Effector memory CD4-positive, alpha-beta T cell (primary cell): ENCODE measurements around the gene DRC3.
"Not testable (repeated sequence)": the region's sequence is repeated elsewhere in the genome, so short reads cannot be mapped to it uniquely, and the experiment has no call there.

Experiments
- DNase-seq, 3 donors: peaks; one replicate each; pipeline ENCODE4 v3.0.0-alpha.2; 2020
- H3K27ac ChIP-seq: 2 replicates; pipeline ENCODE4 v1.7.0; 2013; ENCODE audit warnings: mild to moderate bottlenecking, low read length, moderate library complexity; ENCODE audit not compliant: insufficient read depth, poor library complexity, severe bottlenecking
- H3K27me3 ChIP-seq: replicated peaks from 2 replicates; pipeline ENCODE4 v1.7.0; 2013; ENCODE audit warnings: mild to moderate bottlenecking, low read length; ENCODE audit not compliant: insufficient read depth, control insufficient read depth, poor library complexity, severe bottlenecking
- H3K36me3 ChIP-seq: 2 replicates; pipeline ENCODE4 v1.7.0; 2013; ENCODE audit warnings: mild to moderate bottlenecking, low read length, moderate library complexity; ENCODE audit not compliant: control insufficient read depth, insufficient read depth
- H3K4me1 ChIP-seq: 2 replicates; pipeline ENCODE4 v1.7.0; 2013; ENCODE audit warnings: low read length, mild to moderate bottlenecking; ENCODE audit not compliant: control insufficient read depth, insufficient read depth, poor library complexity, severe bottlenecking
- H3K4me3 ChIP-seq: 2 replicates; pipeline ENCODE4 v1.7.0; 2013; ENCODE audit warnings: low read length, low read depth, mild to moderate bottlenecking; ENCODE audit not compliant: insufficient read depth, poor library complexity, severe bottlenecking
- H3K9me3 ChIP-seq: 2 replicates; pipeline ENCODE4 v1.7.0; 2013; ENCODE audit warnings: mild to moderate bottlenecking, low read length, moderate library complexity; ENCODE audit not compliant: control insufficient read depth

The DRC3 gene

DNA sequence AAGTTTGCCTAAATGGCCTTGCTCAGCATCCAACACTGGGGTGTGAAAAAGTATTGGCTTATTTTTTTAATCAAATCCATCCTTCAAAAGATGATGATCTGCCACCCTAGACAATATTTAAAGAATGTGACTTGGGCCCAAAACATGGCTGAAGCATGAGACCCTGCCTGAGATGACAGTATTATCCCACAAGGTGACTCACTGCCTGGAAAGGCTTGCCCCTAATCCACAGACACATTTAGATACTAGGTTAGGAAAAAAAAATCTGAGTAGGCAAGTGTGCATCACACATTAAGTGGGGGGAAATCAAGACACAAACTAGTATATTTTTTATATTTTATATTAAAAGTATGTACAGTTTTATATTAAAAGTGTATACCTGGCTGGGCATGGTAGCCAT, 38.9 kb upstream of the DRC3 start:
- Histone ChIP-seq H3K4me1 (peaks cover 14% of the 10 kb centered on the region), H3K4me3 (no peak overlapping the region), H3K27ac (no peak overlapping the region), H3K9me3 (no peaks in the 10 kb centered on the region), H3K36me3 (no peaks in the 10 kb centered on the region), H3K27me3 (no peaks in the 10 kb centered on the region)
- DNase-seq: no peak

DNA sequence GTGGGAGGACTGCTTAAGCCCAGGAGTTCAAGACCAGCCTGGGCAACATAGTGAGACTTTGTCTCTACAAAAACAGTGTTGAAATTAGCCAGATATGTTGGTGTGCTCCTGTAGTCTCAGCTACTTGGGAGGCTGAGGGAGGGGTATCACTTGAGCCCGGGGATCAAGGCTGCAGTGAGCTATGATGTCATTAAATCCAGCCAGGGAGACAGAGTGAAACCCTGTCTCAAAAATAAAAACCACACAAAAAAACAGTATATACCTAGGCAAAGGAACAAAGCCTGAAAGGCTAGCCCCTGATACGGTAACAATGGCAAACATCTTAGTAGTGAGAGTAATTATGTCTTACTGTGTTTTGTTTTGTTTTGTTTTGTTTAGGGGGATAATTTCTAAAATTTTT, 38.4 kb upstream of the DRC3 start:
- no peak overlapping the region for H3K27ac ChIP-seq
- no peaks in the 10 kb centered on the region for H3K9me3 ChIP-seq
- peaks cover 14% of the 10 kb centered on the region for H3K4me1 ChIP-seq
- no peaks in the 10 kb centered on the region for H3K27me3 ChIP-seq
- no peak overlapping the region for H3K4me3 ChIP-seq
- DNase-seq: no peak
- H3K36me3 ChIP-seq: no peaks in the 10 kb centered on the region

DNA sequence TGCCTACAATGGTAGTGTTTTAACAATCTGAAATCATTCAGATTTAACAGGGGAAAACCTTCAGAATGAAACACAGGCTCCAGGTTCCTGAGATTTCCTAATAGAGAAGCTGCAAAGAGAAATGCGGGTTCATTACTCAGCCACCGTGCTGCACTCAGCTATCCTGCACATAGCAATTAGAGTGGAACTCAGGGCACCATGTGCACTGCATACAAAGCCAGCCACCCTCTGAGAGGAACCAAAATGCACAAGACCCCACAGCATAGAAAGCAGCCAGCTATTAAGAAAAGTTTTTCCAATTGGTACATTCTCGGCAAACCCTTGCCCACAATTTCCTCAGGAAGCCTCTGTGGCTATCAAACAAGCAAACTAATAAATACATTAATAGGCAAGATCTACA, 37.9 kb upstream of the DRC3 start:
- peaks cover 14% of the 10 kb centered on the region for H3K4me1 ChIP-seq
- no peak for DNase-seq
- H3K36me3 ChIP-seq: no peaks in the 10 kb centered on the region
- H3K27me3 ChIP-seq: no peaks in the 10 kb centered on the region
- H3K27ac ChIP-seq: no peak overlapping the region
- no peaks in the 10 kb centered on the region for H3K9me3 ChIP-seq
- no peak overlapping the region for H3K4me3 ChIP-seq

DNA sequence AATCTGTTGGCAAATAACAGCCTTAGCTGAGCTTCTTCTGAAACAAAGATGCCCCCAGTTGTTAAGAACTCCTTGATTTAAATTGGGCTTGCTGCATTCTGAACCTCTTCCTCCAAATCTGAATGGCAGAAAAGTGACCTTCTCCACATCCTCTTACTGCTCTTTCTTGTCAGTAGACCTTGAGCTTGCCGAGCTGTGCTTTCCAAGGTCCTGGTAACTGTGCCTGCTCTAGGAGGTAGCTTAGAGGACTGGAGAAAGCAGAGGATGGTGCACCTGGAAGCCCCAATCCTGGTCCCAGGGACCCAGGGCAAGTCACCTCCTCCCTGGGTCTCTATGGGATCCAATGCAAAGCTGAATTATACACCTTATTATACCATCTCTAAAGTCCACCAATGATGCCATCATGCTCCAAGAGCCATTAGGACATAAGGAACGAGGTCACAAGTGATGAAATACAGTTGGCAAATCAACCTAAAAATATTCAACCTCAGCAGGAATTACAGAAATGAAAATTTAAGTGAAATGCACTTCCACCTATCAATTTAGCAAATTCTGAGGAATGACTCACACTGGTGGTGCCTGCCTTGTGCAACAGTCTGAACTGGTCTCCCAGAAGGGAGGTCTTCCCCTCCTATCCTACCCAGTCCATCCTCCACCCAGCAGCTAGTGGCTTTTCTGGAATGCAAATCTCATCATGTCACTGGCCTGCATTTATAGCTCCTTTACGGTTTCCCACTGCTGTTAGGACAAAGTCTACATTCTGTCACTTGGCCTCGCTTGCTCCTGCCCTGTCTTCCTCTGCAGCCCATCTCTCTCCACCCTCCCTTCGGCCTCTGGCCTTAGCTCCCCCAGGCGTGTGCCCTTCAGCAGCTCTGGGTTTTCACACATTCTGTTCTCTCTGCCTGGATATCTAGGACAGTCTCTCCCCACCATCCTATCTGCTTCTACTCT, 37.1 kb upstream of the DRC3 start:
- H3K27me3 ChIP-seq: no peaks in the 10 kb centered on the region
- no peak overlapping the region for H3K27ac ChIP-seq
- no peak for DNase-seq
- no peaks in the 10 kb centered on the region for H3K36me3 ChIP-seq
- H3K4me3 ChIP-seq: no peak overlapping the region
- peaks cover 14% of the 10 kb centered on the region for H3K4me1 ChIP-seq
- H3K9me3 ChIP-seq: no peaks in the 10 kb centered on the region

DNA sequence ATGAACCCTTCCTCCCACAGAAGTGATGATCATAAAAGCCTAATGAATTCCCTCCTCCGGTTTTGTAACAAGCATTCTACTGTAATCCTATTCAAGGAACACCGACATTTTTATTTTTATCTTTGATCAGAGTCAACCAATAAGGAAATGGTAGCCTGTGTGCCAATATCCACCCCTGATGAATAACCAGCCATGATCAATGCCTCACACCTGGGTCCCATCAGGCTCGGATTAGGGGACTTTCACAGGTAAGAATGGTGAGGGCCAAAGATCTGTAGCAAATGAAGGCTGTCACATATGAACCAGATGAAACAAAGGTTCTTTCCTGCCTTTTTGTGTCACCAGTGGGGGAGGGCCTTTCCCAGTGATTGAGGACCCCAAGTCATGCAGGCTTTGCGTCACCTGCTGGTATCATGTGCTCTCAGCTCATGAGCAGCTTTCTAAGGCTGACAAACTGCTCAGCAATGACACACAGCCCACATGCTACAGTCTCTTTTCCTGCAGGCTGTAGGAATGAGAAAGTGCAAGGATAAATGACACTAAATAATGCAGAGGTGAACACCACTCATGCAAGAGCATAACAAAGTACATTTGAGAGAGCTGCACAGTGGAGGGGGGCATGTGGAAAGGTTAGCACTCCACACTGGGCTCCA, 35.3 kb upstream of the DRC3 start:
- H3K27ac ChIP-seq: no peak overlapping the region
- DNase-seq: no peak
- H3K4me1 ChIP-seq: peaks cover 14% of the 10 kb centered on the region
- no peaks in the 10 kb centered on the region for H3K27me3 ChIP-seq
- H3K9me3 ChIP-seq: no peaks in the 10 kb centered on the region
- H3K4me3 ChIP-seq: no peak overlapping the region
- no peaks in the 10 kb centered on the region for H3K36me3 ChIP-seq

DNA sequence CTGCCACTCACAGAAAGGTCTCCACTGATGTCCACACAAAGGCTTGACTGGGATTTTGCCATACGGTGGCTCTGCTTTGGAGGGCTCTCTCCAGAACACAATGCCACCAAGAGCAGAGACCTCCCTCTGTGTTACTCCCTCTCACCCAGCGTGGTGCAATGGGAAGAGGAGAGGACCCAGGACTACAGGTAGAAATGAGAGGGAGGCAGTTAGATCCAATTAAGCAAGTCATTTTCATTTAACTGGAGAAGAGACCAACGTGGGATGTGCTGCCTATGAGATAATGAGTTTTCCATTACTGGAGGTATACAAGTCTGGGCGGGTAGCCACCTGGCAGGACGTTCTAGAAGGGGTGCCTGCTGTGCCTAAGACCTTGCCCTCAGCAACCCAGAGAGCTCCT, 34.7 kb upstream of the DRC3 start:
- H3K9me3 ChIP-seq: no peaks in the 10 kb centered on the region
- H3K4me1 ChIP-seq: peaks cover 14% of the 10 kb centered on the region
- H3K27me3 ChIP-seq: no peaks in the 10 kb centered on the region
- no peak overlapping the region for H3K27ac ChIP-seq
- H3K4me3 ChIP-seq: no peak overlapping the region
- DNase-seq: no peak
- H3K36me3 ChIP-seq: no peaks in the 10 kb centered on the region

DNA sequence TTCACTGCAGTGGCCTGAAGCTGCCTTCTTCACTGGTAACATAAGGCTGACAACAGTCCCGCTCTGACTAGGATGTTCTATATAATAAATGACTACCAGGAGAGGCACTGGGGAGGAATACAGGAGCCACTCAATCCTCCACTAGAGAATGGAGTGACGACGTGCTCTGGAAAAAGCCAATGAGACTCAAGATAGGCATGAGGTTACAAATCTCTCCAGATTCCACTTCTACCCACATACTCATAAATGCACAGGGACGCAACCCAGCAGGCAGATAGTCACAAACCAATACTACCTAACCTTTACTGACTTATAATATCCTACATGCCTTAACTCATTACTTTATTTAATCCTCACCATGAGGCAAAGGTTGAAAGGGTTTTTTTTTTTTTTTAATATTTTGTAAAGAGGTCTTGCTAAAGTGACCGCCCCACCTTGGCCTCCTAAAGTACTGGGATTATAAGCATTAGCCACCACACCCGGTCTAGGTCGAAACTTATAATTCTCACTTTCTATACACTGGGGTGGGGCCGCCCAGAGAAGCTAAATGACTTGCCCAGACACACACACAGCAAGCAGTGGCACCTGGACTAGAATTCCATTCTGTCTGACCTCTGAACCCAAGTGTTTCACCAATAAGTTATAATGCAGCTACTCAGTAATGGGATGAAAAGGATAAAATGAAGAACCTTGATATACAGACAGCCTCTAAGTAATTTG, 34.1 kb upstream of the DRC3 start:
- Histone ChIP-seq H3K27me3 (no peaks in the 10 kb centered on the region), H3K36me3 (no peaks in the 10 kb centered on the region), H3K4me3 (no peak overlapping the region), H3K4me1 (peaks cover 14% of the 10 kb centered on the region), H3K9me3 (no peaks in the 10 kb centered on the region), H3K27ac (no peak overlapping the region)
- DNase-seq: no peak

DNA sequence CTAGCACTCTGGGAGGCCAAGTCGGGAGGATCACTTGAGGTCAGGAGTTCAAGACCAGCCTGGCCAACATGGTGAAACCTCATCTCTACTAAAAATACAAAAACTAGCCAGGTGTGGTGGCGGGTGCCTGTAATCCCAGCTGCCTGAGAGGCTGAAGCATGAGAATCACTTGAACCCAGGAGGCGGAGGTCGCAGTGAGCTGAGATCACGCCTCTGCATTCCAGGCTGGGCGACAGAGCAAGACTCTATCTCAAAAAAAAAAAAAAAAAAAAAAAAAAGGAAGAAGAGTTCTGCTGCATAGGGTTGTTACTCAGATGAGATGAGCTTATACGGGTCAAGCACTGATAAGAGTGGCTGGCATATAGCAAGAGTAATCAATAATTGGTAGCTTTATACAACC, 32.7 kb upstream of the DRC3 start:
- not testable (repeated sequence) for H3K9me3 ChIP-seq, H3K4me1 ChIP-seq, H3K27ac ChIP-seq, H3K27me3 ChIP-seq, H3K36me3 ChIP-seq, H3K4me3 ChIP-seq, DNase-seq

DNA sequence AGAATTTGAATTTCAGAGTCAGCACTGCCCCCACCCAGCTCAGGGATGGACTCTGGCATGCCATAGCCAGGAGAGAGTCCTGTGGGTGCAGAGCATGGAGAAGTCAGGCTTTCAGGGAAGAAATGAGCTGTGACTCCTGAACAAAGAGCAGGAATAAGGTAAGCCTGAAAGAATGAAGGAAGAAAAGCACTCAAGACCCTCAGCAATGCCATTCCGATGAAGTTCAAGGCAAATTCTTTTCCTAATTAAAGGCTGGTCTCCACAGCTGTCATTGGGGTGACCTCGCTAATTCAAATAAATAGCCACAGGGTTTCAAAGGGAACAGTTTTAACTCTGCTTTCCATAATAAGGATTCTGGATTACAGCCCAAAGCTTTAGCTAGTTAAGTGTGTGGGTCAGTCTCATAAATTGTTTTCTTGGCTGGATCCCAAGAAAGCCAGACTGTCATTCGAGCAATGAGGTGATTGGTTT, 32.2 kb upstream of the DRC3 start:
- no peak overlapping the region for H3K4me3 ChIP-seq
- H3K4me1 ChIP-seq: peaks cover 4% of the 10 kb centered on the region
- DNase-seq: no peak
- H3K36me3 ChIP-seq: no peaks in the 10 kb centered on the region
- no peaks in the 10 kb centered on the region for H3K9me3 ChIP-seq
- H3K27ac ChIP-seq: no peak overlapping the region
- no peaks in the 10 kb centered on the region for H3K27me3 ChIP-seq

DNA sequence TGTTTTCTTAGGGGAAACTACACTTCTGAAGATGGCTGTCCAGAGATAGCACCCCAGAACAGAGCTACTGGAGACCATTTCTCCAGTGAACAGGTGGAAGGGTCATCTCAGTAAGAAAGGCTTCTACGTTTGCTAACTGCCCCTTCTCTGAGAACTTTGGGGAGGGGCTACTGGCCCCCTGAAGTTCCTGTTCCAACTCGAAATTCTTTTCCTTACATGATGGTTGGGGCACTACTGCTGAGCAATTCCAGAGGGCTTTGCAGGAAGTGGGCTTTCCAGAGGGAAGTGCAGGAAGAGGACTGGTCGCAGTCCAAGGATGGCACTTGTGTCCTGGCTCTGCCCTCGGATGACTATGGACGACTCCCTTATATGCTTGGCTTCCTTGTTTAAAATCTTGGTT, 31.6 kb upstream of the DRC3 start:
- no peaks in the 10 kb centered on the region for H3K4me1 ChIP-seq
- H3K27me3 ChIP-seq: no peaks in the 10 kb centered on the region
- no peaks in the 10 kb centered on the region for H3K9me3 ChIP-seq
- no peak overlapping the region for H3K27ac ChIP-seq
- no peaks in the 10 kb centered on the region for H3K36me3 ChIP-seq
- no peak for DNase-seq
- H3K4me3 ChIP-seq: no peak overlapping the region
